SW480 (cell line): ENCODE data around the gene XRCC2.
"Not testable (repeated sequence)": the region's sequence is repeated elsewhere in the genome, so short reads cannot be mapped to it uniquely, and the experiment has no call there.

ENCODE experiments used
- DNase-seq: peaks from one replicate; pipeline ENCODE4 v3.0.0-alpha.2; 2016; ENCODE audit warnings: low spot score

Gene XRCC2

DNA sequence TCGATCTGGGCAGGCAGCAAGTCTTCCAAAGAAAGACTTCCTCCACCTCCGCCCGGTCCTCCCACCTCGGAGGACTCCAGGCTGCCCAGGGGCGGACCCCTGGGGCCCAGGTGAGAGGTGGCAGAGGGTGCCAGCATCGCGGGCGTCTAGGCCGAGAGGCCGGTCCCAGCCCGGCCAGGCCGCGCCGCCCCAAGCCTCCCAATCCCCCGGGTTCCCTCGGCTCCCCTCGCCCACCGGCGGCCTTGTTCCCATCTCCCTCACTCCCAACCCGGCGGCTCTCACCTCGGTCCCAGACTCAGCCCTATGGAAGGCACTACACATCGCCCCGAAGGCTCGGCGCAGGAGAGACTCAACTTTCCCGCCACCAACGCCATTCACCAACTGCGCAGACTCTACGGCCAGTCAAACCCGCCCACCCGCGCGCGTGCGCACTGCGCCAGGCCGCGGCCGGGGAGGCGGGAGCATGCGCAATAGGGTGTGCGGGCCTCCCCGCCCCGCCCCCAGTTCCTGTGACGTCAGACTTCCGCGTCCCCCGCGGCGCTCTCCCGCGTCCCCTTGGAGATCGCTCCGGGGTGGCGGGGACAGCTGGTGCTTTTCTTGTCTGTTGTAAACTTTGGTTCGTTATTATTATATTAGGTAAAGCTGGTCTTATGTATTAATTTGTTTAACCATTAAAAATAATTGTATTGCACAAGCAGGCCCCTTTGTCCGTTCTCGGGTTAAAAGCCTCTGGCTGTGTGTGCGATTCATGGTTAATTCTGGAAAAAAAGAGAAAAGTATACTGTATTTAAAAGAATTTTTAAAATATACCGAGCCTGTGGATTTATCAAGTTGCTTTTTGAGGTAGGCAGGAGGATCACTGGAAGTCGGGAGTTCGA is at the start of gene XRCC2:
Gene XRCC2 (minus strand): TSS at position 383 of the 878 bp plus-strand sequence. CDS start 62 bp downstream, at position 321.
- DNase-seq, result peak; percentile 81

DNA sequence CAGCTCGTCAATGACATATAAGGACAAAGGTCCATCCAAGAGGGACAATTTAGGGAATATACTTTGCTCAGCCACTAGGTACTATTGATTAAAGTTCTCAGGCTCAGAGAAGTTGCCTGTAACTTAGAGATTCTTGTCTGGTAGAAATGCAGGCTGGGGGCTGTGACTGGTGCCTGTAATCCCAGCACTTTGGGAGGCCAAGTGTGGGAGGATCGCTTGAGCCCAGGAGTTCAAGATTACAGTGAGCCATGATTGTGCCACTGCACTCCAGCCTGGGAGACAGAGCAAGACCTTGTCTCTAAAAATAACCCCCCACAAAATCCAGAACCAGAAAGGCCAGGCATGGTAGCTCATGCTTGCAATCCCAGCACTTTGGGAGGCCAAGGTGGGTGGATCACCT is 47.4 kb upstream of the XRCC2 start:
- no peak for DNase-seq

DNA sequence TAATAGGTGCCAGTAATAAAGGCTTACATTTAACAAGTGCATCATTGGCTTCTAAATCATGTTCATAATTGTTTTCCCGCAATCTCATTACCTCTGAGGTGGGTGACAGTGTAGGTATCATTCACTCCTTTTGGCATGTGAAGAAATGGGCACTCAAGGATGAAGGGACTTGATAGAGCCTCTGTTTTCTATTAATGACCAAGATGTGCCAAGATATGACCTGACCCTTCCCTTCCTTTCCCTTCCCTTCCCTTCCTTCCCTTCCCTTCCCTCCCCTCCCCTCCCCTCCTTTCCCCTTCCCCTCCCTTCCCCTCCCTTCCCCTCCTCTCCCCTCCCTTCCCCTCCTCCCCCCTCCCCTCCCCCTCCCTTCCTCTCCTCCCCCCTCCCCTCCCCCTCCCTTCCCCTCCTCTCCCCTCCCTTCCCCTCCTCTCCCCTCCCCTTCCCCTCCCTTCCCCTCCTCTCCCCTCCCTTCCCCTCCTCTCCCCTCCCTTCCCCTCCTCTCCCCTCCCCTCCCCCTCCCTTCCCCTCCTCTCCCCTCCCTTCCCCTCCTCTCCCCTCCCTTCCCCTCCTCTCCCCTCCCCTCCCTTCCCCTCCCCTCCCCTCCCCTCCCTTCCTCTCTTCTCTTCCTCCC is 36.6 kb upstream of the XRCC2 start:
- not testable (repeated sequence) for DNase-seq

DNA sequence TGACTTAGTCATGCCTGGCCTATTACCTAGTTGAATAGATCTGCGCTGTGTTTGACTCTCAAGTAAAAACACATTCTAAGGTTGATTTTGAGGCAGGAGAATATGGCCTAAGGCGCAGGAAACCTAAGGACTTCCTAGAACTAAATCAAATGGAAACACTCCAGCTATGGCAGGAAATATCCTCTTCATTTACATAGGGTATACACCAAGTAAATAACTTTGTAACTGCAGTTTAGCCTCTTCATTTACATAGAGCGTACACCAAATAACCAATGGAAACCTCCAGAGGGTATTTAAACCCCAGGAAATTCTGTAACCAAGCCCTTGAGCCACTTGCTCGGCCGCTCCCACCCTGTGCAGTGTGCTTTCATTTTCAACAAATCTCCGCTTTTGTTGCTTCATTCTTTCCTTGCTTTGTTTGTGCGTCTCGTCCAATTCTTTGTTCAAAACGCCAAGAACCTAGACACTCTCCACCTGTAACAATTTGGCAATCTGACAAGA is 35.6 kb upstream of the XRCC2 start:
- no peak for DNase-seq

DNA sequence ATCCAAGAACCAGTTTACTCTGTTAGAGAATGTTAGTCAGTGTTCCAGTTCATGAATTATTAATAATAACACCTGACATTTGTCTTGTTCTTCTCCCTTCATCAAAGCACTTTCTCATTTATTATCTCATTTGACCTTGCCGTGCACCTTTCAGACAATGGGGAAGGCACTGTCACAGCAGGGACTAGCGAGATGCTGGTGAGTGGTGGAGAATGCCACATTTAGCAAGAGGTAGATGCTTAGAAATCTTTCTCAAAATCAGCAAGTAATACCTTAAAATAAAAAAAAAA is 34.2 kb upstream of the XRCC2 start:
- DNase-seq, result no peak

DNA sequence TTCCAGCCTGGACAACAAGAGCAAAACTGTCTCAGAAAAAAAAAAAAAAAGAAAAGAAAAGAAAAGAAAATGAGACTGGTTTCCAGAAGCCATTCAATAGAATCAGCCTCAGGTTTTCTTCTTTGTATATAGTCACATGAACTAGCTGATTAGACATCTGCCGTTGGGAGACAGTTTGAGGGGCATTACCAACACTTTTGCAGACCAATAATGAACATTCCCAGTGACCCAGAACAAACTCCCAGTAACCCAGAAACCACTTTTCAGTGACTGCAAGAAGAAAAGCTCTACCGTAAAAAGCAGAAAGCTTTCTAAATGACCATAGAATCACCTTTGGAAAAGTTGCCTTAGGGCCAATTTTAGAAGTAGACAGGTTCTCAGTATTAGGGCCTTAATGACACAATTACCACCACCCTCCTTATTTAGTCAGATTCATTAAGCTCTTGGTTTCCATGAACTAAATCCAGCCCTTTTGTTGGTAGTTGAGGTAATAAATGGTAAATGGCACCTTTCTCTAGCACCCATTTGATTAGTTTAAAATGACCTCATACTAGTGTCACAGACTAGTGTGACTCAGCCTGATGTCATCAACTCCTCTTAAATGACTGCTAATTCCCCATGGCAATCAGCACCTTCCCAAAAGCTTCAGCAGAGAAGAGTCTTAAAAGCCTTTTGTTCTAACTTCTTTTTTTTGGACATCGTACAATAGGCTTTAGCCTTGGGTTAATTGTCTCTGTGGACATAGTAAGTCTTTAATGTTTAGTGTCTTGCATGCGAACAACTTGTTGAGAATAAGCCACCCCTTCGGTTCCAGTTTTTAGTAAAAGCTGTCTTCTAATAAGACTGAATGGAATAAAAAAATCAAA is 33.6 kb upstream of the XRCC2 start:
- DNase-seq, result peak; percentile 66

DNA sequence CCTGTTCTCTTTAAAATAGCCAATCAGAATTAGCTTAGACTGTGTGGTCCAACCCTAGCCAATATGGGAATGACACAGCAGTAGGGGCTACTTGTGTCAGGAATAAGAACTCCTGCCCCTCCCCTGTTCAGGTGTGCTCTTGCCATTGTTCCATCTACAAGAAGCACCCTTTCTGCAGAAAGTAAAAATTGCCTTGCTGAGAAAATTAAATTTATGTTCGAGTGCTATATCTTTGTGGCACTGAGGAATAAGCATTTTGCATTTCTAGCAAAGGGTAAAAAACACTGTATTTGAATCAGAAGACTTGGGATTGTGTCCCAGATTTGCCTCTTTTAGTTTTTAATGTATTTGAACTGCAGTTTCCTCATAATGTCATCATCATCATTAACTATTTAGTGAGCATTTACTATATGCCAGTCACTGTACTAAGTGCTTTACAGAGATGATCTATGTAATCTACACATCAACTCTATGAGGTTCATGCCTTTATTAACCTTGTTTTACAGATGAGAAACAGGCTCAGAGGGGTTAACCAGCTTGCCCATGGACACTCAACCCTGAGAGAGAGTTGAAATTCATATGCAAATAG is 28.9 kb upstream of the XRCC2 start:
- DNase-seq, result no peak

DNA sequence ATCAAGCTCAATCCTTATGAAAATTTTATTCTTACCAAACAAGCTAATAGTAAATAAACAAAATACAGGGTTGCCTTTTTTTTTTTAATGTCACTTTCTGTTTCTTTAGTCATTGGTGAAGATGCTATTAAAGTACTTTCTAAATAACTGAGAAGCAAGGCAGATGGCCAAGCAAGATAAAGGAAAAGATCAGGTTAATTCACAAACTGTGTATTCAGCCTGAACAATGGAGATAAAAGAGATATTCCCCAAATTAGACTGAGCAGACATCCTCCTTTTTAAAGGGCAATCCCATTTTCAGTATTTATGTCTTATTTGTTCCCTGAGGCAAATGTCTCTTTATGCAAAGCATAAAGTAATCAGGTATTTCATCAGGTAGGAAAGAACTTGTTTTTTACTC is 23.1 kb upstream of the XRCC2 start:
- no peak for DNase-seq

DNA sequence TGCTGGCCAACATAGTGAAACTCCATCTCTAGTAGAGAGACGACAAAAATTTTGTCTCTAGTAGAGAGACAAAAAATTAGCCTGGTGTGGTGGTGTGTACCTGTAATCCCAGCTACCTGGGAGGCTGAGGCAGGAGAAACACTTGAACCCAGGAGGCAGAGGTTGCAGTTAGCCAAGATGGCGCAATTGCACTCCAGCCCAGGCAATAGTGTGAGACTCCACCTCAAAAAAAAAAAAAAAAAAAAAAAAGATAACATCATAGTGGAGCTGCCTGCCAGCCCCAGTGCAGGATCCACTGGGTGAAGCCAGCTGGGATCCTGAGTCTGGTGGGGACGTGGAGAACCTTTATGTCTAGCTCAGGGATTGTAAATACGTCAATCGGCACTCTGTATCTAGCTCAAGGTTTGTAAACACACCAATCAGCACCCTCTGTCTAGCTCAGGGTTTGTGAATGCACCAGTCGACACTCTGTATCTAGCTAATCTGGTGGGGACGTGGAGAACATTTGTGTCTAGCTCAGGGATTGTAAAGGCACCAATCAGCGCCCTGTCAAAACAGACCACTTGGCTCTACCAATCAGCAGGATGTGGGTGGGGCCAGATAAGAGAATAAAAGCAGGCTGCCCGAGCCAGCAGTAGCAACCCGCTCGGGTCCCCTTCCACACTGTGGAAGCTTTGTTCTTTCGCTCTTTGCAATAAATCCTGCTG is 21.5 kb upstream of the XRCC2 start:
- not testable (repeated sequence) for DNase-seq

DNA sequence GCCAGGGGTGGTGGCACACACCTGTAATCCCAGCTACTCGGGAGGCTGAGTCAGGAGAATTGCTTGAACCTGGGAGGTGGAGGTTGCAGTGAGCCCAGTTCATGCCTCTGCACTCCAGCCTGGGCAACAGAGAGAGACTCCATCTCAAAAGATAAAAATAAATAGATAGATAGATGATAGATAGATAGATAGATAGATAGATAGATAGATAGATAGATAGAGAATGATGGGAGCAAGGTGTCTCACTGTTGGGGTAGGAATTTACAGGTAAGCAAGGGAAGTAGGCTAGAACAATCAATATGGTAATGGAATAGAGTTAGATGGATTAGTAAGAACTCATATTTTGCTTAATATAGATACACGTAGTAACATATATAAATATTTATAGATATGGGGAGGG is 16.3 kb upstream of the XRCC2 start:
- not testable (repeated sequence) for DNase-seq

DNA sequence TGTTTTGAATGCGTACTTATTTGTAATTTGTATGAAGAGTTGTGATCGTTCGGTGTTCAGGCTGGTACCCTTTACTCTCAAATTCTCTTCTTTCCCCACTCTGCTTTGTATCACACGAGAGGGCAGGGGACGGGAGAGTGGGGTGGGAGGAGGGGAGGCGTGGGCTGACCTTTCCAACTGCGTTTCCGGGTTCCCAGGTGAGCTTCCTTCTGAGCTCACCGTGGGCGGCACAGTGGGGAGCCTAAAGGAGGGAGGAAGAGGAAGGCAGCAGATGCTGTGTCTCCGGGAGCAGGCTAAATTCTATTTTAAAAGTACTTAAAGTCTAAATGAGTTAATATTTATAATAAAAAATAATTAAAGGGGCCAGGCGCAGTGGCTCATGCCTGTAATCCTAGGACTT is 7.4 kb upstream of the XRCC2 start:
- no peak for DNase-seq

DNA sequence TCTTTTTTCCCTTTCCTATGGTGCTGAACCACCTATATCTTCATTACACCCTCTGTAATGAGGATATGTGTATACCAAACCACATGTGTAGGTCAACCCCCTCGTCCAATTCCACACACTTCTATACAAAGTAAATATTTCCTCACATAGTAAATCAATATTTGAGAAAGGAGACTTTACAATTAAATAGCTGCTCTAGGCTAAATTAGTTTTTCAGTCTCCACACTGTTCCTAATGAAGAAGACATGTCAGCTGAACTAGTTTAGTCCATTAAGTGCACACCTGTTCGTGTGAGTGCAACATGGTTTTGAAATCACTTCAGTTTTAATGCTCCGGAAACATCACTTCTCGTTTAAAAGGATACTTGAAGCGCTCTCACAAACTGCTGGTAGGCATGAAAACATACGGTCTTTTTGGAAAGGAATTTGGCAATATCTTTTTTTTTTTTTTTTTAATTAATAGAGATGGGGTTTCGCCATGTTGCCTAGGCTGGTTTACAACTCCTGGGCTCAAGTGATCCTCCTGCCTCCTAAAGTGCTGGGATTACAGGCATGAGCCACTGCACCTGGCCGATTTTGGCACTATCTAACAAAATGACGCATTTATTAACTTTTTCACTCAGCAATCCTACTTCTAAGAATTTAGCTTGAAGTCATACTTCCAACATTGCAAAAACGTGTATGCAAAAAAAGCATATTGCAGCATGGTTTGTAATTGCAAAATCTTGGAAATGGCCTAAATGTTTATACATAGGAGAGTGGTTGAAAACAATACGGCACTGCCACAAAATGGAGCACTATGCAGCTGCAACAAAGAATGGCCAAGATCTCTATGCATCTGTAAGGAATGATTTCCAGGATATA is 2.1 kb upstream of the XRCC2 start:
- DNase-seq, result no peak

DNA sequence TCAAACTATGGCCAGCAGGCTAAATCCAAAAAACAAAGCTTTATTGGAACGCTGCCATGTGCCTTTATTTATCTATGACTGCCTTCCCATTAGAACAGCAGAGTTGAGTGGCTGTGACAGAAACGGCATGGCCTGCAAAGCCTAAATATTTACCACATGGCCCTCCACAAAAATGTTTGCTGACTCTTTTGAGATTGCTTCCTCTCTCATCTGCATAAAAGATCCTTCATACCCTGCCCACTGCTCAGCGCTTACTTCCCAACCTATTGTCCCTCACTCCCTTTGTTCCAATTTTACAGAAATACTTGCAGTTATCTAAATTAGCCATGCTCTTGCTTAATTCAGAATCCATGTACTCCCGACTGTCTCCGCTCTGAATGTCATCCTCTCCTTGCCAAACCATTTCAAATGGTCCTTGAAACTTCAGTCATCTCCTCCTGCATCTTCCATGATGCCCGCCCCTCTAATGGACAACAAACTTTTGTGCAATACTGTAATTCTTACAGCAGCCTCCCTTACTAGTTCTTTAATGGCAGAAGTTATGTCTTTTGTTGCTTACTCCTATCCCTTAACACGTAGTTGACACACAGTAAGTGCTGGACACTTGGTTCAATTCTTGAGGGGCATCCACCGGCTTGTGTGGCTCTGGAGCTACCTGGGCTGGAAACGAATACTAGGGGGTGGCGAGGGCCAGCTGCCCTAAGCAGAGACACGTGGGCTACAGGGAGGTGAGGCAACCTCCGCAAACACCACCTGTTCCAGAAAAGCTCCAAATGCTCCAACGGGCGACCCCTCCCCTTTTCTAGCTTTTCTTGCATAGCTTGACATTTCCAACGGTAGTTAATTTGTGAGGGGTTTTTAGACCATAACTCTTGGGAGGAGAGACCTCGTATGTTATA is 832 bp downstream of the XRCC2 start:
- DNase-seq, result peak; percentile 14

DNA sequence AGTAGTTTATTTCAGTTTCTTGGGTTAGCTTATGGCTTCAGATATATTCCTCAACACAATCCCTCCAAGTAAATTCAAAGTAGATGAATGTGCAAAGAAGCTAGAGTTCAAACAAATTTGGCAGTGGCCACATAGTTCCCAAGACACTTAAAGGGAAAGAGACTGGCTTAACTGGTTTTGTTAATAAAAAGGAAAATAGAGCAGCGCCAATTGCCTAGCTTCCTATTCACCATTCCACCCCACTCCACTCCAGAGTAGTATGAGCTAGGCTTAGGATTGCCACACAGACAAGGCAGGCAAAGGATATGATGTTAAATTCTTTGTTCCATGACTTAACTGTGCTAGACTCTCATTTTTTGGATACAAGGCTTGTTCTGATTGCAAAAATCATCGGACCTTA is 2.0 kb downstream of the XRCC2 start:
- DNase-seq, result no peak

DNA sequence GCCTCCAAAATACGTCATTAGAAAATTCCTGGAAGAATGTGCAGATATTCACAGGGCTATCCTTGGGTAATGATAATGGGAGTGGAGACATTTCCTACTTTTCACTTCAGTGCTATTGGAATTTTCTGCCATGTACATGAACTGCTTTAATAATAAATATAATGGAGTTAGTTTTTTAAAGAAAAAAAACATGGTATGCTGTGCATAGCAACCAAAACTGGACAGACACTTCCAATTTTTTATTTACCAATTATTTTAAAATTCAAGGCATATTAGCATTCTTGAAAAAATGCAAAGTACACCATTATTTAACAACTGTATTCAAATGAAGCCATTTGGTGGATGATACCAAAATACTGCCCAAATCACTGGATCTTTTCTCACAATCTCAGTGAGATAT is 3.3 kb downstream of the XRCC2 start:
- no peak for DNase-seq

DNA sequence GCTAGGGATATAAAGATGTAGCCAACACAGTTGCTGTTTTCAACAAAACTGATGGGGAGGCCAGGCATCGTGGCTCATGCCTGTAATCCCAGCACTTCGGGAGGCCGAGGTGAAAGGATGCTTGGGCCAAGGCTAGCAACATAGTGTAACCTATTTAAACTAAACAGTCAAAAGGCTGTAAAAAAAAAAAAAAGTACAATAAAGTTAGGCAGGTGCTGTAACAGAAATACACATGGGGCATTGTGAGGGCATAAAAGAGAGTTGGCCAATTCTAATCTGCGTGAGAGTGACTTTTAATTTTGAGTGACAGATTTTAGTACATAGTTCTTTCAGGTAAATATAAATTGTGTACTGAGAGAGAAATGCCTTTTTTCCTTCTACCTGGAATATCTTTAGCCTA is 6.2 kb downstream of the XRCC2 start:
- DNase-seq, result no peak

DNA sequence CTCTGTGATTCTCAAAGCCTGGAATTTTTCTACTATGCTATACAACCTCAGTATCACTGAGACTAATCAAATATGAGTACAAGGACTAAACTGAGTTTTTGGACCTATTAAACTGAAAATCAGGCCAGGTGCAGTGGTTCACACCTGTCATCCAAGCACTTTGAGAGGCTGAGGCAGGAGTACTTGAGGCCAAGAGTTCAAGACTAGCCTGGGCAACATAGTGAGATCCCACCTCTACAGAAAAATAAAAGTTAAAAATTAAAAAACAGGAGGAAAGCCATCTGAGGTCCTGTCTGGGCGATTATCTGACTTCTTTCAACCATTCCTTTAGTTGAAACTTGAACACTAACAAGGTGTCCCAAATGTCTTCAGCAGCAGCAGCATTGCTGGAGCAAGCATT is 7.0 kb downstream of the XRCC2 start:
- DNase-seq, result no peak

DNA sequence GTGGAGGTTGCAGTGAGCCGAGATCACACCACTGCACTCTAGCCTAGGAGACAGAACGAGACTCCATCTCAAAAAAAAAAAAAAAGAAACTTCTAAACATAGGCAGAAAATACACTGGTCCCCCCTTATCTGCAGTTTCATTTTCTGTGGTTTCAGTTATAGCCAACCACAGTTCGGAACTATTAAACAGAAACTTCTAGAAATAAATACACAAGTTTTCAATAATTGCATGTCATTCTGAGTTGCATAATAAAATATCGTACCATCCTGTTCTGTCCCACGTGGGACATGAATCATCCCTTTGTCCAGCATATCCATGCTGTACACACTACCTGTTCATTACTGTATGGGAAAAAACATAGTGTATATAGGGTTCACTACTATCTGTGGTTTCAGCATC is 8.0 kb downstream of the XRCC2 start:
- no peak for DNase-seq

DNA sequence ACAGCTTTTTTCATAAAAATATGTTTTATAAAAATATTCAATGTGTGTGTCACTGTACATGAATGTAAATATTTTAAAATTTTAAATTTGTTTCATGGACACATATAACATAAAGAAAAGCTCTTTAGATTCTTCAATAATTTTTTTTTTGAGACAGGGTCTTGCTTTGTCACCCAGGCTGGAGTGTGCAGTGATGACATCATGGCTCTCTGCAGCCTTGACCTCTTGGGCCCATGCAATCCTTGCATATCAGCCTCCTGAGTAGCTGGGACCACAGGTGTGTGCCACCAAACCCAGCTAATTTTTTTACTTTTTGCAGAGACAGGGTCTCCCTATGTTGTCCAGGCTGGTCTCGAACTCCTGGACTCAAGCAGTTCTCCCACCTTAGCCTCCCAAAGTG is 9.9 kb downstream of the XRCC2 start:
- no peak for DNase-seq

DNA sequence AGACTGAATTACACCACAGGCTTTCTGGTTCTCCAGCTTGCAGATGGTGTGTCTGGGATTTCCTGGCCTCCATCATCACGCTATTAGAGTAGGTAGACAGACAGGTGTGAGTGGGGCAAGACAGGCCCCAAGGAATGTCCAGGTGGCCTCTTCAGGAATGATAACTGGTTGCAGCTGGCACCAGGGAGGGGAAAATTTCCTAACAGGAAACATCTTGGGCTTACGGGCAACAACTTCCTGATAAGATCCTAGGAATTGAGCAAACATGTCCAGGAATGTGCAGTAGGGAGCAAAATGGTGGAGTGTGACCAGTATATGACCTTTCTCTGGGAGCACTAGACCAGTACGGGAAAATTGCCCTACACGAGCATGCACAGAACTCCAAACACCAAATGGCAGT is 11.3 kb downstream of the XRCC2 start:
- DNase-seq, result no peak
